Nucleus accumbens (tissue), 56 donors: ENCODE results near the gene AAMP.

ENCODE experiments used
- DNase-seq, 56 donors: peaks; one replicate each; lab custom pipeline; 2025; lab: John Stamatoyannopoulos, UW

AAMP gene

DNA sequence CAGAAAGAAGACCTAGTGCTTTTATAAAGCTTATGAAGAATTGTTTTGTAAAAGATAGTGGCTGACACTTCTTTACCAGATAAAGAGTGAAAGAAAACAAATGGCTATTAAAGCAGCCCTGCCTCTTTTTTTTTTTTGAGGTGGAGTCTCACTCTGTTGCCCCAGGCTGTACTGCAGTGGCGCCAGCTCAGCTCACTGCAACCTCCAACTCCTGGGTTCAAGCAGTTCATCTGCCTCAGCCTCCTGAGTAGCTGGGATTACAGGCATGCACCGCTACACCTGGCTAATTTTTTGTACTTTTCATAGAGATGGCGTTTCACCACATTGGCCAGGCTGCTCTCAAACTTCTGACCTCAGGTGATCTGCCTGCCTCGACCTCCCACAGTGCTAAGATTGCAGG is 40.1 kb downstream of the AAMP start:
- no peak for DNase-seq

DNA sequence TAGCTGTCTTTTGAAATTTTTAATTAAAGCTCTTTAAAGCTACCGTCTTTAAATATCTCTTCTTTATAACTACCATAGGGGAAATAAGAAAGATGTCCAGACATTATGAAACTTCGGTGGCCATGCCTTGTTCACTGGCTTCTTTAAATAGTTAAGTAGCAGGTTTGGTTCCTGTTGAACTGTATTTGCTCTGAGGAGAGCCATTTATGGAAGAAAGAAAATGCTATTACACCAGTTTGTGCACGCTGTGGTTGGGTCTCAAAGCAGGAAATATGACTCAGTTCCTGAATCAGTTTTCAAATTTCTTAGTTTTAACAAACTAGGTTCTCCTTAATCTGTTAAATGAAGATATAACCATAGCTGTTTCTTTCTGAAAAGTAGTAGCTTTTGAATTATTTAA is 40.7 kb downstream of the AAMP start:
- peak in 2 of 56 donors; percentile 1 to 16 for DNase-seq

DNA sequence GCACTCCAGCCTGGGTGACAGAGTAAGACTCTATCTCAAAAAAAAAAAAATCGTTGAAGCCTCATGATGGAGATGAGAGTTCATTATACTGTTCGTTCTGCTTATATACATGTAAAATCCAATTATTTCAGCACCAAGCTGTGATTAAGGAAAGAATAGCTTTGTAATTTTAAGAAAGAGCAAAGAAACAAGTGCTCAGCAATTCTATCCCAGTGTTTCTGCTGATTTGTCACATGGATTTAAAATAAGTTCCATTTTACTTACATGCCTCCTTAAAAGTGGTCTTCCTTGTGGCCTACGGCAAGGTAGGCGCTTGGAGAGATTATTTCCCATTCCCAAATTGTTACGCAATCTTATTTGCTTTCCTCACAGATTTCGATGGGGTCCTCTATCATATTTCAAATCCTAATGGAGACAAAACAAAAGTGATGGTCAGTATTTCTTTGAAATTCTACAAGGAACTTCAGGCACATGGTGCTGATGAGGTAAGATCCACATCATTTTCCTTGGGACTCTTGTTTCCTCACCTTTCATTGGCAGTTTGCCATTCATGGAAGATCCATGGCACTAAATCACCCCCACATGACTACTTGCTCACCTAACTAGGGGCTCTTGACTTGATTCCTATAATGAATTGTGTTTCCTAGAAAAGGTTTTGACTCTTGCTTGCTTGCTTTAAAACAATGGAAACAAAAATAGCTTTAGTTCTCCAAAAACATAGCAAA is 41.4 kb downstream of the AAMP start:
- no peak for DNase-seq

DNA sequence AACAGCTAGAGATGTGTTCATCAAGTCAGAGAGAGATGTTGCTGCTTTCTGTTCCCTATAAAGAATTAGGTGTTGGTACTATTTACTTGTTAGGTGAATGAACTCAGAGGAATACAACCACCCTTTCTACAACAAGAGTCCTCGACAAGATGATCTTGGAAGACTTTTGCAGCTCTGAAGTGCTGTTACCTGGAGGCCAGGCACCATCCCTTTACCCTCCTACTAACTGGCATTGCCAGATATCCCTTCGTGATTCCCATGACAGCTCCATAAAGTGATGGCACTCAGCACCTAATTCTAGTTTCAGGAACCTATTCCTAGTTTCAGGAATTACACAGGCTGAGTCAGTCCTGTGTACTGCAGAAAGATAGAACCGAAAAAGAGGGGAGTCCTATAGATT is 43.0 kb downstream of the AAMP start:
- DNase-seq: no peak

DNA sequence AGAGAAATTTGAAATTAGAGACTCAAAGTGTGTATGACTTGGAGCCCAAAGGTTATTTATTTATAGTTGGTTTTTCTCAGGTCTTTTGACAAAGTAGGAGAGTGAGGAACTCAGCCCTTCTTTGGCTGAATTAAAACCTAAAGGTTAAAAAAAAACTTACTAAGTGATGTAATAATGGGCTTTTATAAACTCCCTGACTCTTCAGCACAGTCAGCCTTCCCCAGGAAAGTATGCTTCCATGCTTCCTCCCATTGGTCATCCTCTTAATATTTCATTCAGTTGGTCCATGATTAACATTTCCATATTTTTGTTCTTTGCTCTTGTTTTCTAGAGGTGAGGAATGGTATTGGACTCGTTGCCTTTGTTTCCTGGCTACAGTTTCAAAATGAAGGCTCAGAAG is 45.8 kb downstream of the AAMP start:
- no peak for DNase-seq

DNA sequence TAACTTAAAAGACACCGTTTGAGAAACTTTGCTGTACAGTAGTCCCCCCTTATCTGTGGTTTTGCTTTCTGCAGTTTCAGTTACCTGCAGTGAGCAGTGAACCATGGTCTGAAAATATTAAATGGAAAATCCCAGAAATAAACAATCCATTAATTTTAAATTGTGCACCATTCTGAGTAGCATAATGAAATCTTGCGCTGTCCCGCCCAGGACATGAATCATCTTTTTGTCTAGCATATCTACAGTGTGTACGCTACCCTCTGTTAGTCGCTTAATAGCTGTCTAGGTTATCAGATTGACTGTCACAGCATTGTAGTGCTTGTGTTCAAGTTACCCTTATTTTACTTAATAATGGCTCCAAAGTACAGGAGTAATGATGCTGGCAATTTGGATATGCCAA is 46.9 kb downstream of the AAMP start:
- no peak for DNase-seq

DNA sequence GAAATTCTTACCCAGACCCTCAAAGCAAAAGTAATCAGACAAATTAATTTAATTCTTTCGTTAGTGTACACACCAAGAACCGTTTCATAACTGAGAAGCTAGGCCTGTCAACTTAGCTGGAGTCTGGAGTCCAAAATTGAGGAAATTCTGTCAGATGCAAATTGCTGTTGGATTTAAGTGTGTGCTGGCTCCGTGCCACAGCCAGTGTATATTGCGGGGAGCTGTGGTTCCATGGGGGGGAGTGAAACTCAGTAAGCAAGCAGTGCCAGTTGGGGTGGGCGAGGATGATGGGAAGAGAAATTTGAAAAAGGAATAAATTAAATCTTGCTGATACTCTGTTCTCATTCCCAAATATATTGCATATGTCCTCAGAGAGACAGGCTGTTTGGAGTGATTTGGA is 48.9 kb downstream of the AAMP start:
- DNase-seq: peak in 24 of 56 donors; percentile 0 to 62 (median 14)

DNA sequence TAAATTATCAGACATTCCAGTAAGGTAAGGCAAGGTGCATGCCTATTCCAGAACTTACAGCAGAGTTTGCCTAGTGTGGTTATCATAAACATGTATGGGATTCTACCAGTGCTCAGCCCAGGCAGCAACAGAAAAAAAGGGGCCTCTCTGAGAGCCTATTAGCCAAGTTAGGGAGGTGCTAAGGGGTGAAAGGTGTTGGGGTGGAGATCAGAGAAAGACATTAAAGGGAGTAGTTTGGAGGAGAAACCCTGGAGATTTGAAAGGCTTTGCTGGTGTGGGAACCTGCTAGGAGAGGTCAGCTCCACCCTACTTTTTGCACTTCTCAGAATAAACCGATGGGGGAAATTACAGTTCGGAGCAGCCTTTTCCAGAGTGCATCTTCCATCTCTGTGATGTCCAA is 50.0 kb downstream of the AAMP start:
- DNase-seq: no peak

DNA sequence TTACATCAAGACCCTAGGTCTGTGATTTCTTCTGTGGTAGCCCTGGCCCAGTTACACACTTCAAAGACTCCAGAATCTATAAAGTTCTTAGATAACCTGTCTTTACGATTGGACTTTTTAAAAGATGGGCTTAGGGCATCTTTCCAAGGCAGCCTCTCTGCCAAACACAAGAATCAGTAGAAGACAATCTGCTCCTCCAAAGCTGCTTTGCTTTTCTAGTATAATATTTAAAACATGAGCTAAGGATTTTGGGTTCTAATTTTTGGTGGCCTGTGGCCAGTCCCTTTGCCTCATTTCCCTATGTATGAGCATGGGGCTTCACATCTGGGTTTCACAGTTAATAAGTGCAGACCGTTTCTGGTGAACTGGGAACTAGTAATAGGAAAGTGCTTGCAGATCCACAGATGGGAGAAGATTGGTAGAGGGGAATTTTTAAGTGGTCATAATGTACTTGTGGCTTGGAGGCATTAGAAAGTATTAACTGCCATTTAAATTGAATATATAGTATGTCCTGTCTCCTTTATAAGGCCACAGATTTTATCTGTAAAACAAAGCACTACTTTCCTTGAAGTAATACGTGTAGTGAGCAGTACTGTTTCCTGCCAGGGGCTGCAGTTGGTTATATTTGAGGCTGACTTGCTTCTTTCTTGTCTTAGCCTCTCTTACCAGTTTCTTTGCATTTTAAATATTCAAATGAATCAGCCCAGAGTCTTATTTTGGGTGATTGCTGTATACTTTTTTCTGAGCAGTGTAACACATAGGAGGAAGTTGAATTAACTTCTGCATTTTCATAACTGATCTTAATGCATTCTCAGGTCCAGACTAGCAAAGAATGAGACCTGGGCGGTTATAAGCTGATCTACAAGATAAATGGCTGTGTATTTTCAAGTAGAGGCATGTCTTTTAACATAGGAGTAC is 51.4 kb downstream of the AAMP start:
- DNase-seq: no peak

DNA sequence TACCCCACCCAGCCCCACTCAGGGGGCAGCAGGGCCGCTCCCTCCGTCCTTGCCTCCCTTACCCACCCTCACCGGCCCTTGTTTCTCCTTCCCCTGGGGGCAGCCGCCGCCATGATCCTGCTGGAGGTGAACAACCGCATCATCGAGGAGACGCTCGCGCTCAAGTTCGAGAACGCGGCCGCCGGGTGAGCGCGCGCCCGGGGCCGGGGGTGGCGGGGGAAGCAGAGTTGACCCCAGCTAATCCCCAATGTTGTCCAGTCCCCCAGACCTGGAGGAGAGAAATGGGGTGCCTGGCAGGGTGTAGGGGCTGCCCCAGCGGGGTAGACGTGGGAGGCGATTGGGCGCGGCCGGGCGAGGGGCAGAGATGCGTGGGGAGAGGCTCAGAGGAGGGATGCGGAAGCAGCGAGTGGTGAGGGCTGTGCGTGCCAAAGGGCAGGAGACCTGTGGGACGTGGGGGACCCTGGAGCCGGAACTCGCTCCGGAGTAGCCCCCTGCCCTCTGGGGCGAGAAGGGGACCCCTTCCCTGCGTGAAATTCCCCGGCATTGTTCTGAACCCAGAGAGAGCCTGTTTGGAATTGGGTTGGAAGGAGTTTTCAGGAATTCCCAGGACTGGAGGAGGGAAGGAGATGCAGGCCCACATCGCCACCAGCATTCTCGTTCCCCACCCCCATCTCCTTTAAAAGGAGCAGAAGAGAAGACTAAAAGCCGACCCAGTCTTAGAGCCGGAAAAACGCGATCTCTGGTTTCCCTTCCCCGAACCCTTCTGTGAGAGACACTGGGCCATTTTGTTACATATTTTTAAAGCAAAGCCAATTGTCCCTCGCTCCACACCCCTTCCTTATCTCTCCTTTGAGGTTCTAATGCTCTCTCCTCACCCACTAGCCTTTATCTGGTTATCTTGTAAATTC is 52.3 kb downstream of the AAMP start:
- DNase-seq: peak in 43 of 56 donors; percentile 3 to 81 (median 50)

DNA sequence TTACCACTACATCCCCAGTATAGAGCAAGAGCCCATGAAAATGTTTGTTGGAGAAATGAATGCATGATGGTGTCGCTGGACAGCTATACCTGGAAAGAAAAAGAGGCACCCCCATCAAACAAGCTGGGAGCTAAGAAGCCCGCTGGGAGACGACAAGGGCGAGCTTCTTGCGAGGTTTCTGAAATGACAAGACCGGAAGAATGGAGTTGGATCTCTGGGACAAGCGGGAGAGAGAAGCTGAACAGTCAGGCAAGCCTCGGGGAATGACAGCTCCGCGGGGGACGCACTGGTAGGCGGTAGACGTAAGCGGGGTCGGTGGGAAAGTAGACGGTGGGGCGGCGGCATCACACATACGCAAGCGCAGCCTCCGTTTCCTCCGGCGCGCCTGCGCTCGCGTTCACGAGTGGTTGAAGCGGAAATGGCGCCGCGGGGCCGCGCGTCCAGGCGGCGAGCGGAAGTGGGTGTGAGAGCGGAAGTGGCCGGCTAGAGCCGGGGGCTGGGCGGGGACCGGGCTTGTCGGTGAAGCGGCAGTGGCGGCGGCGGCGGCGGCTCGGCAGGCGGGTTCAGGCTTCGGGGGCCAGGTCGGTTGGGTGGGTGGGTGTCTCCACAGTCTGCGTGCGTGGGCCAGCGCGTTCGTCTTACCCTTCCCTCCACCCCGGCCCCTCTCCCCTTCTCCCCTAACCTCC is 53.1 kb downstream of the AAMP start, which contains the start of gene ARPC2:
Gene ARPC2 (plus strand): TSS at position 516 of the 686 bp plus-strand sequence. CDS start 282 bp downstream, outside the sequence.
- DNase-seq: peak in 55 of 56 donors; percentile 55 to 96 (median 89)

DNA sequence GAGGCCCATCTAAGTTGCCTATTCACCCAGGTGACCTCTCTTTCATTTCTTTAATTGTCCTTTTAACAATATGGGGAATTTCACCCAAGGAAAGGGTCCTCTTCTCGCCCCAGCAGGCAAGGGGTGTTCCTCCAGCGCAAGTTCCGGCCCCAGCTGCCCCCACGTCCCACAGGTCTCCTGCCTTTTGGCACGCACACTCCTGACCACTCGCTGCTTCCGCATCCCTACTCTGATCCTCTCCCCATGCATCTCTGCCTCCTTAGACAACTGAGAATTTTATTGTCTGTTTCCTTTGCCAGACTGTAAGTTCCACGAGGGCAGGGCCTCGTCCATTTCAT is 53.6 kb downstream of the AAMP start:
- DNase-seq: peak in 6 of 56 donors; percentile 2 to 61 (median 24)
